HuH-7 (cell line): ENCODE results near the gene KBTBD4.

Experiments
- DNase-seq: peaks from one replicate; pipeline ENCODE4 v3.0.0; 2011; ENCODE audit warnings: low spot score

Gene KBTBD4

DNA sequence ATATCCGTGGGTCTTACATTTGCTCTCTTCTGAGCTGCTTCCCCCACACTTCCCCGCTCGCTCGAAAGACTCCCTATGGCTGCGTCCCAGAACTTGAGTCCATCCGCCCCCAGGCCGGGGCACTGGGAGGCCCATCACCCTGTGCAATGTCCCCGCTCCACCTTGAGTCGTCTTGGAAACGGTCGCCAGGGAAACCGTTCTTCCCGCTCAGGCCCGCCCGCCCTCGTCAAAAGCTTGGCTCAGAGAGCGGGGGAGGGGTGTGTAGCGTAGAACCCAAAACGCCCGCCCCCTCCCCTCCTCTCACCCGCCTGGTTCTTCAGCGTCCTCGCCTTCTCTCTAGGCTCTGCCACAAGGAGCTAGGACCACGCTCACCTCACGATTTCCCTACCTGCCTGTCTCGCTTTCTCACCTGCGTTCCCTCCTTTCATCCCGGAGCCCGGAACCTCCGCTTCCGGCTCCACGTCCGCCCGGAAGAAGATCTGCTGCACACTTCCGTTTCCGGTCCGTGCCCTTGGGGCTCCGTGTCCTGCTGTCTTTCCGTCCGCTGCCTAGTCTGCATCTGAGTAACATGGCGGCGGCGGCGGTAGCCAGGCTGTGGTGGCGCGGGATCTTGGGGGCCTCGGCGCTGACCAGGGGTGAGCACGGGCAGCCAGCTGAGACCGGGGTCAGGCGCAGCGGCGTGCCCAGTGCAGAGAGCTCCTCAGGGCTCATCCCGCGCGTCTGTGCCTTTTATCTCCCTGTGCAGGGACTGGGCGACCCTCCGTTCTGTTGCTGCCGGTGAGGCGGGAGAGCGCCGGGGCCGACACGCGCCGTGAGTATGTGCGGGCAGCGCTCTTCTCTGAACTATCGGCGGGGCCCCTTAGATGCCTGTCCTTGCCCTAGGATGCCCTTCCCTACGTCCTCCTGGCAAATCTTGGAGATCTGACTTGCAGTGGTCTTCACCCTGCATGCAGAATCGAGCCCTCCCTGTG lies at the start of gene KBTBD4, which contains the start of gene NDUFS3:
KBTBD4 (minus strand) TSS at position 447 of the 971 bp plus-strand sequence; CDS start at position 428, 19 bp downstream.
NDUFS3 (plus strand) TSS at position 551 of the 971 bp plus-strand sequence; CDS start at position 569, 18 bp downstream.
- DNase-seq: peak; percentile 86

- DNase-seq: no peak
Observed at GRCh38 chr11:47628026-47628425, 49.3 kb upstream of the KBTBD4 start.

DNA sequence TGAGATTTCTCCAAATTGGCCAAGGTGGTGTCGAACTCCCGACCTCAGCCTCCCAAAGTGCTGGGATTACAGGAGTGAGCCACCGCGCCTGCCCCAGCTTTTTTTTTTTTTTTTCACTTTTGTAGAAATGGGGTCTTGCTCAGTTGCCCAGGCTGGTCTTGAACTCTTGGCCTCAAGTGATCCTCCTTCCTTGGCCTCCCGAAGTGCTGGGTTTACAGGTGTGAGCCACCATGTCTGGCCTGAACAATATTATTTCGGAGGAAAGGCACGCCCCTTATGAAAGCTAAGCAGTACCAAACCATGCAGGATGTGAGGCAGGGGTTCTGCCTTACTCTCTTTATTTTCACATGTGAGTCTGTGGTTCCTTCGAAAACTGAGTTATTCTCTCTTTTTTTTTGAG lies 47.5 kb upstream of the KBTBD4 start:
- DNase-seq: no peak

DNA sequence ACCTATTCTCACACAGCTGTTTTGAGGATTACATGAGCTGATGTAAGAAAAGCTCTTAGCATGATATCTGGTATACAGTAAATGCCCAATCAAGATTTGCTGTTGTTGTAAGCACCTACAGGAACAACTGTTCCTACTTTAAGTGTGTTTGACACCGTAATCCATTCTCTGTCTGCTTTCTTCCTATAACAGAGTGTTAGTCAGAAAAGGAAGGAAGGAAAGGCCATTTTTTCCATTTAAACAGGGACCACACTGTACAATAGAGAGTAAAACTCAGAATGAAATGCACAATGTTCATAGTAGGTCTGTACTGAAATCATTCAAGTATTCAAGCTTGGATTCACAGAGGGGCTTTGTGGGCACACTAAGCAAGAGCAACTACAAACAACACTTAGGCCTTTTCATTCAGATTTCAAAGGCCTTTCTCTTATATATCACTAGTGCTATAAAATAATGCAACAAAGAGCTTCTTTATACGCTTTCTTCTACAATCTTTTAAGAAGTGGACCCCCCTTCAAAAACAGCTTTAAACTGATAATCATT lies 42.1 kb upstream of the KBTBD4 start:
- DNase-seq: no peak

GRCh38 chr11:47617417-47617809 lies 38.6 kb upstream of the KBTBD4 start:
- DNase-seq: no peak

DNA sequence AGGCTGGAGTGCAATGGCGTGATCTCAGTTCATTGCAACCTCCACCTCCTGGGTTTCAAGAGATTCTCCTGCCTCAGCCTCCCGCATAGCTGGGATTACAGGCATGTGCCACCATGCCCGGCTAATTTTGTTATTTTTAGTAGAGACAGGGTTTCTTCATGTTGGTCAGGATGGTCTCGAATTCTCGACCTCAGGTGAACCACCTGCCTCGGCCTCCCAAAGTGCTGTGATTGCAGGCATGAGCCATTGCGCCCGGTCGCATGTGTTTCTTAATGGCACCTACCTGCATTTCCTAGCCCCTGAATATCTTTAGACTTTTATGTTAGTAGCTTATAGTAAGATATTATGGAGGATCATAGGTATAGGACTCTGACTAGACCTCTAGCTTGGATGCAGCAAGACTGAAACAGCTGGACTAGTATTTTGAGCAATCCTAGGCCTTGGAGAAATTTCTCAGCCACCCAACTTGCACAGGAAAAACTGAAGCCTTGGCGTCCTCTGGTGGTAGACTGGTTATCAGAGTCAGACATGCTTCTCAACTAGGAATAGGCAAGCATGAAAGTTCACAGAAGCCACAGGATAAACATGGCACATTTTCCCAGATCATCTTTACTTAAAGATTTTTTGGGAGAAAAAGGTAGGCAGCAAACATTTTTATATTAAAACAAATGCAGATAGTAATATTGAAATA lies 38.1 kb upstream of the KBTBD4 start:
- peak; percentile 52 for DNase-seq

GRCh38 chr11:47615249-47615648 lies 36.5 kb upstream of the KBTBD4 start:
- no peak for DNase-seq

DNA sequence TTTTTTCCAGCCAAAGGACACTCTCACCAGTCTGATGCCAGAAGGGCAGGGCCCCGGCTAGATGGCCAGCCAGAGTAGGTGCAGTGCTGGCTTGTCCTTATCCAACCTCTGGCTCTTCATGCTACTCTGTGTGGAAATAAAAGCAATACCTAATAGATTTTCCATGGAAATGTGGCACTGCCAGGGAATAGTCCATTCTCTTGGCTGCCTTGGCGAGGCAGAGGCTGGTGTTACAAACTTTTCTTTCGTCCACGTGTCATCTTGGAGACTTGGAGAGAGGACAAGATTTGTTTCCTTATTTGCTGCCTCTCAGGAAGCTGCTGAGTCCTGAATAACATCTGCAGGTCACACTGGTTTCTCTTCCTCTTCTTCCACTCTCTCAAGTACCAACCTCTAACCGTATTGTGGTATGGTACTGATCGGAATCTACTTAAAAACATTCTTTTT lies 32.6 kb upstream of the KBTBD4 start:
- DNase-seq: no peak

- DNase-seq: no peak
Observed at GRCh38 chr11:47609675-47610074, 30.9 kb upstream of the KBTBD4 start.

GRCh38 chr11:47607380-47607779 lies 28.6 kb upstream of the KBTBD4 start:
- no peak for DNase-seq

DNA sequence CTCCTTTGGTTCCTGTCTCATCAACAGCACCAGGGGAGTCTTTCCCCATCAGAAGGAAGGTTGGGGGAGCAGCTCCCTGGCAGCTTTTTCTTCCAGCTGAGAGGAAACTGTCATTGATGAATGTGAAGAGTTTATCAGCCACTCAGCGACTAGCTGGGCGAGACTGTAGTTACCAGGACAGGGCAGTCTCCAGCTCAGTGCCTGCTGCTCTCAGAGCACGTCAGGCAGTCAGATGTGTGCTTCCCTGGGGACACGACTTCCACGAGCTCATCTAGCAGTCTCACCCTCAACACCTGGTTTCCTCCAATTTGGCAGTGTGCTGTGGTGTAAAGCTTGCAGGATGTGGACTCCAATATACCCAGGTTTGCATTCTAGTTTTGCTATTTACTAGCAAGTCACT lies 28.0 kb upstream of the KBTBD4 start:
- no peak for DNase-seq

DNA sequence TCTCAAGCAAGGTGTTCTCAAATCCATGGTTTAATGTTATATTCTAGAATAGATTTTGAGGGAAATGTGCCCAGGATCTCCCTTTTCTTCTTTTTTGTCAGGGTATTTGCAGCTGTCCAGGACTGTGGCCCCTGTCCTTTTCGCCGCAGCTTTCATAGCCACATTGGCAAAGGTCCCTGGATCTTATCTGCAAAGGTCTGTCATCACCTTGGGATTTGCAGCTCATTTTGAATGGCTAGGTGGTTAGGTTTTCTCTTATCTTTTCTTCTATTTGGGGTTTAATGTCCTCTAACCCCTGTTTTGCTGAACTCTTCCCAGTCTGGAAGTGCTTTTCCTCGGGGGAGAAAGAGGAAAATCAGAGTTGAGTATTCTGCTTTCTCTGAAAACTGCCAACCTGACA lies 27.2 kb upstream of the KBTBD4 start:
- DNase-seq: no peak

- no peak for DNase-seq
Observed at GRCh38 chr11:47603295-47603694, 24.5 kb upstream of the KBTBD4 start.

DNA sequence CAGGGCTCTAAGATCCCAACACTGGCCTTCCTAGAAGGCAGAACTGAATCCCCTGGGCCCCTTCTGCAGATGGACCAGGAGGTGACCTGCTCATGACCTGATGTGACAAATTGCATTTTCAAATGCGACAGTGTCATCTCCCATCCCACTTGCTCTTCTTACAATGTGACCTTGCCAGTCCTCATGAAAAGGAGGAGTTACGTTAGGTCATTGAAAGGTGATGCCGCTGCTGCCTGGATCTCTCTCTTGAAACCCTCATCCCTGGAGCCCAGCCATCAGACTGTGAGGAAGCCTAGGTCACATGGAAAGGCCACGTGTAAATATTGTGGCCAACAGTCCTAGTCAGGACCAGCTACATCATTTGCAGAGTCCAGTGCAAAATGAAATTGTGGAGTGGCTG lies 21.1 kb upstream of the KBTBD4 start:
- DNase-seq: no peak

GRCh38 chr11:47595967-47596366 lies 17.2 kb upstream of the KBTBD4 start:
- DNase-seq: no peak

- DNase-seq: no peak
Observed at GRCh38 chr11:47595029-47595428, 16.3 kb upstream of the KBTBD4 start.

DNA sequence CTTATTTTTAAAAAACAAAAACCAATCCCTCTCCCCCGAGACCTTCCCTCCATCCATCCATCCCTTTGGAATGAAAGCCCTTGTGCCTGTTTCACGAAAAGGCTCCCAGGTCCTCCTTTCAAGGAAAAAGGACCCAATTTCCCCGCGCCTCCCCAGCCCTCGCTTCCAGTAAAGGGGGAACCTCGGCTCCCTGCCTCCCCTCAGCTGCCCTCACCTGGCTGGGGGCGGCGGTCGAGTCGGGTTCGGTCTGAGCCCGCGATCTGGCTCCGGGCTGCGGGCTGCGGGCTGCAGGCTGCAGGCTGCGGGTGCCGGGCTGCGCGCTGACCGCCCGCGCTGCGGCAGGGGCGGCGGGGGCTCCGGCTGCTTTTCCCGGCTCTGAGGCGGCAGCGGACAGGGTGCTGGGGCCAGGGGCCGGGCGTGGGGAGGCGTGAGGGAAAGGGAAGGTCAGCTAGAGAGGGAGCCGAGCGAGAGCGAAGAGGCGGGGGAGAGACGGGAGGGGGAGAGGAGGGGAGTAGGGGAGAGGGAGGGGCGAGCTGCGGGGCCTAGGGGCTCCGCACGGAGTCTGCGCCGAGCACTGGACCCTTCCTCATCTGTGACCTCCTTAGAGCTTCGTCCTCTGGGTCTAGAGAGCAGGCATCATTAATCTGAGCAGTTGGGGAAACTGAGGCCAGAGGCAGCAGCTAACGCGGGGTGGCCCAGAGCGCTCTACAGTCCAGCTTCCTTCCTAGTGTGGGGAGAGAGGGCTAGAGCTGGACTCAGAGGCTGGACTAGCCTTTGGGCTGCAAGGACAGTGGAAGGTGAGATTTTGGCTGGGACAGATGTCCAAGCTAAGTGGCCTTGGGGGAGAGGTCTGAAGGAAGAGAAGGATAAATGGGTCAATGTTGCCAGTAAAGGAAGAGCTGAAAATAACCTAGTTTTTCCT lies 15.4 kb upstream of the KBTBD4 start, which contains the start of gene C1QTNF4:
C1QTNF4 (minus strand) TSS at position 478 of the 922 bp plus-strand sequence. CDS start 3,601 bp downstream, outside the sequence.
- DNase-seq: no peak

DNA sequence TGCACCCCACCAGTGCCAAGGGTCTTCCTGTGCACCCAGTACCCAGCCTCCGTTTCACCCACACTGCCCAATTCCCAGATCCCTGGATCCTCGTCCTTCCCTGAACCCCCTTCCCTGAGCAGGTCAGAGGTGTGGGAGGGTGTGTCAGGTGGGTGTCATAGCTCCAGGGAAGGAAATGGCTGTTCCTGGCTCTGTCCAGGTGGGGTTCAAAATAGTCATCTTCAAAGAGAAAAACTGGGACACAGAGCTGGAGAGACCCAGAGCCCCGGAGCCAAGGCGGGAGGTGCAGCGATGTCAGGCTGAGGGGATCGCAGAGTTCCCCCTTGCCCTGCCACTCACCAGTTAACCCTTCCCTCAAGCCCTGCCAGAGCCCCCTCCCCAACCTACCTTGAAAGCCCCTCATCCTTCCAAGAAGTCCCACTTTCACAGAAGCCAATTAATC lies 14.7 kb upstream of the KBTBD4 start:
- DNase-seq: no peak

- no peak for DNase-seq
Observed at GRCh38 chr11:47592970-47593369, 14.2 kb upstream of the KBTBD4 start.

- no peak for DNase-seq
Observed at GRCh38 chr11:47592251-47592650, 13.5 kb upstream of the KBTBD4 start.

DNA sequence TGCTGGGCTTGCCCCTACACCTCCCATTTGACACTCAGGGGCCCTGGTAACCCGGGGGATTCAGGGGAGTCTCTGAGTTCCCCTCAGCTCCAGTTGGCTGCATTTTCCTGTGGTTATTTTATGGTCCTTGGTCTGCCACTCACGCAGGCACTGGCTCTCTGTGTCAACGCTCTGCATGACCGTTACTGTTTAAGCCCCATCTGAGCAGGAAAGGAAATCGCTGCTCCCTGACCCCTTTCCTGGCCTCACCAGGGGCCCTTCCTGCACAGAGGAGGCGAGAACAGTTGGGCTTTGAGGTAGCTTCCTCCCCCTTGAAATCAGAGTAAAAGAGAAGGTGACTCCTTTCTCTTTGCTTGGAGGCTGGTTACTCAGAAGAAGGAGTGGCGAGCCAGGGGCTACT lies 13.0 kb upstream of the KBTBD4 start:
- peak; percentile 46 for DNase-seq
